NB4 (cell line): ENCODE measurements around the gene OR2A2.

Experiments used
- DNase-seq: peaks from one replicate; pipeline ENCODE4 v3.0.0; 2010; ENCODE audit warnings: low read depth
- H3K4me3 ChIP-seq: one replicate; pipeline ENCODE4 v1.5.1; 2011; ENCODE audit warnings: mild to moderate bottlenecking, low read depth, low read length, moderate library complexity
- CTCF ChIP-seq: IDR thresholded peaks from one replicate; pipeline ENCODE4 v1.5.1; 2012; ENCODE audit warnings: low read depth, low read length
- MYC ChIP-seq: IDR thresholded peaks from 2 replicates; pipeline ENCODE4 v1.6.1; 2011; ENCODE audit warnings: low read depth, low read length
- POLR2A ChIP-seq: IDR thresholded peaks from 2 replicates; pipeline ENCODE4 v1.6.1; 2011; ENCODE audit warnings: mild to moderate bottlenecking; ENCODE audit not compliant: insufficient read length; ENCODE audit errors: extremely low read depth
- TF ChIP-seq, protein P1 (sequence below): IDR thresholded peaks from 2 replicates; pipeline ENCODE4 v1.6.1; 2011; ENCODE audit warnings: low read depth, low read length

The OR2A2 gene

GRCh38 chr7:144142187-144142586 lies 32.8 kb downstream of the OR2A2 start:
- H3K4me3 ChIP-seq = no peak overlapping the region
- no peak for DNase-seq
- no peak for TF ChIP-seq CTCF
- TF ChIP-seq MYC = no peak
- no peak for TF ChIP-seq POLR2A
- TF ChIP-seq, protein P1, sequence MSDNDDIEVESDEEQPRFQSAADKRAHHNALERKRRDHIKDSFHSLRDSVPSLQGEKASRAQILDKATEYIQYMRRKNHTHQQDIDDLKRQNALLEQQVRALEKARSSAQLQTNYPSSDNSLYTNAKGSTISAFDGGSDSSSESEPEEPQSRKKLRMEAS = no peak

GRCh38 chr7:144144426-144144825 lies 35.0 kb downstream of the OR2A2 start:
- DNase-seq = no peak
- TF ChIP-seq CTCF (no peak), POLR2A (no peak), MYC (no peak)
- TF ChIP-seq, protein P1 = no peak
- H3K4me3 ChIP-seq = no peak overlapping the region

DNA sequence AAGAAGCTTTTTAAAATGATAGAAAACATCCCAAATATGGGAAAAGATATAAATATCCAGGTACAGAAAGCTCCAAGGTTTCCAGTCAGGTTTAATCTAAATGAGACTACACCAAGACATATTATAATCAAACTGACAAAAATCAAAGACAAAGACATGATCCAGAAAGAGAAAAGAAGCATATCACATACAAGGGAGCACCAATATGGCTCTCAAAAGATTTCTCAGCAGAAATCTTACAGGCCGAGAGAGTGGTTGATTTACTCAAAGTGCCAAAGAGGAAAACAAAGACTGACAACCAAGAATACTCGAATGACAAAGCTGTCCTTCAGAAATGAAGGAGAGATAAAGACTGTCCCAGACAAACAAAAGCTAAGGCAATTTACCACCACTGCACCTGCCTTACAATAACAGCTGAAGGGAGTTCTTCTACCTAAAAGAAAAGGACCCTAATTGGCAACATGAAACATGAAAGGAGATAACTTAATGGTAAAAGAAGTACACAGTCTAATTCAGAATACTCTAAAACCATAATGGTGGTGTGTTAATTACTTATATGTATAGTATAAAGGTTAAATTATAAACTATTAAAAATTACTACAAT lies 38.9 kb downstream of the OR2A2 start:
- no peak for DNase-seq
- TF ChIP-seq CTCF = no peak
- TF ChIP-seq MYC = no peak
- no peak for TF ChIP-seq POLR2A
- TF ChIP-seq, protein P1 = no peak
- H3K4me3 ChIP-seq = no peak overlapping the region

- no peak for DNase-seq
- H3K4me3 ChIP-seq = no peak overlapping the region
- no peak for TF ChIP-seq MYC
- no peak for TF ChIP-seq POLR2A
- TF ChIP-seq CTCF = no peak
- TF ChIP-seq, protein P1 = no peak
These were observed 49.5 kb downstream of the OR2A2 start for GRCh38 chr7:144158861-144159260.
